Left ventricle myocardium inferior (tissue), 1 donor: Measurements from ENCODE around the gene SLMAP. TPM values are rescaled to one million over a fixed set of nuclear protein-coding genes. Genes with fewer than 3 reads are reported as not detected.
"Not testable (repeated sequence)": the region's sequence is repeated elsewhere in the genome, so short reads cannot be mapped to it uniquely, and the experiment has no call there.

Source experiments
- DNase-seq: peaks from one replicate; pipeline ENCODE4 v3.0.0-alpha.2; 2020
- H3K27ac ChIP-seq: fragments of 200-600 bp; replicated peaks from 2 replicates; pipeline ENCODE4 v1.8.0; 2021
- H3K27me3 ChIP-seq: fragments of 200-600 bp; 2 replicates; pipeline ENCODE4 v1.8.0; 2021; ENCODE audit warnings: low read depth
- H3K36me3 ChIP-seq: fragments of 200-600 bp; 2 replicates; pipeline ENCODE4 v1.8.0; 2021
- H3K4me1 ChIP-seq: fragments of 200-600 bp; 2 replicates; pipeline ENCODE4 v1.8.0; 2021
- H3K4me3 ChIP-seq: fragments of 200-600 bp; 2 replicates; pipeline ENCODE4 v1.8.0; 2021; ENCODE audit warnings: mild to moderate bottlenecking, moderate library complexity
- H3K9me3 ChIP-seq: fragments of 200-600 bp; replicated peaks from 2 replicates; pipeline ENCODE4 v1.8.0; 2021
- CTCF ChIP-seq: fragments of 200-600 bp; IDR thresholded peaks from 2 replicates; pipeline ENCODE4 v1.8.0; 2021; ENCODE audit warnings: antibody characterized with exemption, mild to moderate bottlenecking, borderline replicate concordance
- intact Hi-C: fragments of 100-400 bp; cut with micrococcal nuclease; formaldehyde crosslinking; loops from one replicate; pipeline ENCODE4 v1.11.0; 2022
- total RNA-seq: library from RNA; stranded (reverse); fragmentation: NEBNext Ultra II Directional; extraction: Animal tissue kit (Norgen Biotek cat#: 25700); gene quantifications from one replicate; pipeline ENCODE4 v1.2.1, GENCODE V29; 2021
- donor health status: DM: no; HTN: yes; CAD: no; lungs with severe emphysema.

SLMAP gene
- total RNA-seq, 1 donor from 2014 or later = 316 TPM

GRCh38 chr3:57803647-57804081 is 47.6 kb downstream of the SLMAP start:
- no peaks in the 10 kb centered on the region for H3K36me3 ChIP-seq
- no peaks in the 10 kb centered on the region for H3K9me3 ChIP-seq
- H3K27ac ChIP-seq = peak overlapping the region; percentile 50
- H3K27me3 ChIP-seq = no peaks in the 10 kb centered on the region
- peak overlapping the region; percentile 4 for H3K4me3 ChIP-seq
- intact Hi-C loops = no loop called here
- peaks cover 57% of the 10 kb centered on the region for H3K4me1 ChIP-seq
- DNase-seq = no peak
- TF ChIP-seq CTCF = no peak

- no peaks in the 10 kb centered on the region for H3K9me3 ChIP-seq
- no peak for DNase-seq
- no peak overlapping the region for H3K27ac ChIP-seq
- no peaks in the 10 kb centered on the region for H3K27me3 ChIP-seq
- H3K4me1 ChIP-seq = peaks cover 64% of the 10 kb centered on the region
- no peak for TF ChIP-seq CTCF
- intact Hi-C loops = no loop called here
- no peaks in the 10 kb centered on the region for H3K36me3 ChIP-seq
- H3K4me3 ChIP-seq = no peak overlapping the region
Observed at GRCh38 chr3:57805266-57805665, 49.2 kb downstream of the SLMAP start.

GRCh38 chr3:57805674-57806073 is 49.6 kb downstream of the SLMAP start:
- Histone ChIP-seq H3K4me3 (no peak overlapping the region), H3K4me1 (peaks cover 64% of the 10 kb centered on the region), H3K27me3 (no peaks in the 10 kb centered on the region), H3K9me3 (no peaks in the 10 kb centered on the region), H3K36me3 (no peaks in the 10 kb centered on the region), H3K27ac (no peak overlapping the region)
- no peak for TF ChIP-seq CTCF
- DNase-seq = no peak
- intact Hi-C loops = no loop called here

- H3K36me3 ChIP-seq, H3K9me3 ChIP-seq, H3K27ac ChIP-seq, H3K27me3 ChIP-seq, intact Hi-C loops, H3K4me3 ChIP-seq, DNase-seq: not testable (repeated sequence)
- peaks cover 64% of the 10 kb centered on the region for H3K4me1 ChIP-seq
Observed at GRCh38 chr3:57806195-57806594, 50.1 kb downstream of the SLMAP start.

GRCh38 chr3:57808961-57809608 is 53.0 kb downstream of the SLMAP start:
- no peak for TF ChIP-seq CTCF
- Histone ChIP-seq H3K4me3 (no peak overlapping the region), H3K27ac (no peak overlapping the region), H3K9me3 (peaks cover 9% of the 10 kb centered on the region), H3K4me1 (peaks cover 35% of the 10 kb centered on the region), H3K27me3 (no peaks in the 10 kb centered on the region), H3K36me3 (no peaks in the 10 kb centered on the region)
- DNase-seq = no peak
- intact Hi-C loops = no loop called here

- H3K4me1 ChIP-seq = peaks cover 30% of the 10 kb centered on the region
- peak overlapping the region; percentile 24 for H3K27ac ChIP-seq
- H3K4me3 ChIP-seq = no peak overlapping the region
- no peak for TF ChIP-seq CTCF
- DNase-seq = no peak
- intact Hi-C loops = no loop called here
- no peaks in the 10 kb centered on the region for H3K36me3 ChIP-seq
- no peaks in the 10 kb centered on the region for H3K27me3 ChIP-seq
- H3K9me3 ChIP-seq = peaks cover 9% of the 10 kb centered on the region
Observed at GRCh38 chr3:57809609-57809968, 53.5 kb downstream of the SLMAP start.
